Measurements from ENCODE around the gene FAM193B. TPM values are rescaled to one million over a fixed set of nuclear protein-coding genes. Genes with fewer than 3 reads are reported as not detected.

Gene FAM193B
- total and polyA plus RNA-seq, 2 donors (not counting 1 experiment from before 2014, with no cell fraction given): 227 to 301 TPM

DNA sequence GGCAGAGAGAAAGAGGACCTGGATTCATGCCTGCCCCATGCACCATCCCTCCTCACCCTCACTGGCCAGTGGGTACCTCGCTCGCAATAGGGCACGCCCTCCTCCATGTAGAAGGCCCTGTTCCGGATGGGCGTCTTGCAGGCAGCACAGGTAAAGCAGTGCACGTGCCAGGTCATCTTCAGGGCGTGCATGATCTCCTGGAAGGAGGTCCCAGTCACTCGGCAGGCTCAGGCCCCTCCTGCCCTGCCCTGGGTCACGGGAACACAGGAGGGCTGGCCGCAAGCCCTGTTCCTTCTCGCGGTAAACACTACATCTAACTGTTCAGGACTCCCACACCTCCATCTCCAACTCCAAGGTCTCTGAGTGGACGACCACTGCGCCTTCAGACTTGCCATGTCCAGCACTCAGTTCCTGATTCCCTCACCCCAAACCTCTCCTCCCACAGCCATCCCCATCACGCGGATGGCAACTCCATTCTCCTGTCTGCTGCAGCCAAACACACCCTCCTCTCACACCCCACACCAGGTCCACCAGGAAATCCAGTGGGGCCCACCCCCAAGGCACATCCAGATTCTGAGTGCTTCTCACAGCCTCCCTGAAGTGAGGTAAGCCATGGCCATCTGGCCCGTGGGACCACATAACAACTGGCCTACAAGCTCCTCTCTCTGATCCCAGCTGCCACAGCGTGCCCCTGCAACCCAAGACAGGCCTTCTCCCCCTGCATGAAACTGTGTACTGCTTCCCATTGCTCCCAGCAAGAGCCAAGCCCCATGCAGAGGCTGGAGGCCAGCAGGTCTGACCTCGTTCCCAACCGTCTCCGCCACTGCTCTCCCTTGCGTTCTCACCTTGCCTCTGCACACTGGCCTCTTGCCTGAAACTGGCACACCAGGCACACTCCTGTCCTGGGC is 70.1 kb downstream of the FAM193B start:
- no peaks in the 10 kb centered on the region for H3K79me2 ChIP-seq (ENCODE audit: control insufficient read depth, insufficient read depth, low read length)
- no peaks in the 10 kb centered on the region for H3K9me3 ChIP-seq (ENCODE audit: control extremely low read depth in 1 of 3, control insufficient read depth in 2 of 3, insufficient read depth in 1 of 3, low read length in 2 of 3)
- H3K36me3 ChIP-seq (replicated peaks in 1 of 2; ENCODE audit: control extremely low read depth in 1 of 2, control insufficient read depth in 1 of 2, extremely low read depth in 1 of 2, insufficient read depth in 2 of 2, low read length in 1 of 2): peaks cover 0 to 8% of the 10 kb centered on the region in 2 experiments
- no peak overlapping the region for H3K4me3 Mint-ChIP-seq
- peaks cover 8% of the 10 kb centered on the region in 2 donors for H3K4me1 ChIP-seq (ENCODE audit: control insufficient read depth in 2 of 2, insufficient read depth in 2 of 2, low read length in 2 of 2)
- DNase-seq (no peak), ATAC-seq (ENCODE audit: low read depth) (no peak)
- CTCF ChIA-PET: no interaction called here
- intact Hi-C loops (cut with micrococcal nuclease): no loop called here
- TF ChIP-seq EZH2 (IDR thresholded peaks at IDR 0.05; ENCODE audit: borderline replicate concordance, insufficient read depth, low read depth, low read length, poor library complexity, severe bottlenecking): no peak
- TF ChIP-seq, protein P1, sequence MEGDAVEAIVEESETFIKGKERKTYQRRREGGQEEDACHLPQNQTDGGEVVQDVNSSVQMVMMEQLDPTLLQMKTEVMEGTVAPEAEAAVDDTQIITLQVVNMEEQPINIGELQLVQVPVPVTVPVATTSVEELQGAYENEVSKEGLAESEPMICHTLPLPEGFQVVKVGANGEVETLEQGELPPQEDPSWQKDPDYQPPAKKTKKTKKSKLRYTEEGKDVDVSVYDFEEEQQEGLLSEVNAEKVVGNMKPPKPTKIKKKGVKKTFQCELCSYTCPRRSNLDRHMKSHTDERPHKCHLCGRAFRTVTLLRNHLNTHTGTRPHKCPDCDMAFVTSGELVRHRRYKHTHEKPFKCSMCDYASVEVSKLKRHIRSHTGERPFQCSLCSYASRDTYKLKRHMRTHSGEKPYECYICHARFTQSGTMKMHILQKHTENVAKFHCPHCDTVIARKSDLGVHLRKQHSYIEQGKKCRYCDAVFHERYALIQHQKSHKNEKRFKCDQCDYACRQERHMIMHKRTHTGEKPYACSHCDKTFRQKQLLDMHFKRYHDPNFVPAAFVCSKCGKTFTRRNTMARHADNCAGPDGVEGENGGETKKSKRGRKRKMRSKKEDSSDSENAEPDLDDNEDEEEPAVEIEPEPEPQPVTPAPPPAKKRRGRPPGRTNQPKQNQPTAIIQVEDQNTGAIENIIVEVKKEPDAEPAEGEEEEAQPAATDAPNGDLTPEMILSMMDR (IDR thresholded peaks at IDR 0.05): no peak
- no peaks in the 10 kb centered on the region for H3K27me3 Mint-ChIP-seq
- H2AFZ ChIP-seq (ENCODE audit: insufficient read depth, low read depth, low read length, poor library complexity, severe bottlenecking): no peak overlapping the region
- H3K27me3 ChIP-seq (replicated peaks in 1 of 4; ENCODE audit: control extremely low read depth in 1 of 4, control insufficient read depth in 3 of 4, insufficient read depth in 4 of 4, low read length in 3 of 4): no peaks in the 10 kb centered on the region
- H3K9ac ChIP-seq (ENCODE audit: low read length): no peak overlapping the region
- no peaks in the 10 kb centered on the region for H3K9me3 Mint-ChIP-seq (ENCODE audit: insufficient read depth)
- no peak overlapping the region for H3K27ac Mint-ChIP-seq
- no peaks in the 10 kb centered on the region for H4K20me1 ChIP-seq (ENCODE audit: control insufficient read depth, insufficient read depth, low read length, poor library complexity, severe bottlenecking)
- H3K4me1 Mint-ChIP-seq: peaks cover 9% of the 10 kb centered on the region
- POLR2A ChIA-PET: interaction anchor here (0.5 kb wide), 1 partner anchor 10 kb away, joined by 5 read pairs; no protein-coding TSS in a partner anchor
- 99% methylated on average over 21 of the region's 22 CpGs for WGBS (ENCODE audit: insufficient coverage)
- no peak overlapping the region for H3K4me3 ChIP-seq (ENCODE audit: control extremely low read depth in 1 of 5, extremely low read depth in 1 of 5, insufficient read depth in 1 of 5, low read depth in 2 of 5, low read length in 4 of 5)
- H3K4me2 ChIP-seq (replicated peaks; ENCODE audit: low read depth, low read length, poor library complexity, severe bottlenecking): no peak overlapping the region
- no peak overlapping the region for H3K27ac ChIP-seq (ENCODE audit: low read length in 2 of 2)

GRCh38 chr5:177483042-177483441 is 71.3 kb downstream of the FAM193B start:
- intact Hi-C loops (cut with micrococcal nuclease): no loop called here
- no peak for TF ChIP-seq EZH2 (IDR thresholded peaks at IDR 0.05; ENCODE audit: borderline replicate concordance, insufficient read depth, low read depth, low read length, poor library complexity, severe bottlenecking)
- TF ChIP-seq, protein P1 (IDR thresholded peaks at IDR 0.05): no peak
- no peaks in the 10 kb centered on the region for H3K27me3 Mint-ChIP-seq
- Histone ChIP-seq H3K9ac (ENCODE audit: low read length) (no peak overlapping the region), H3K4me3 (ENCODE audit: control extremely low read depth in 1 of 5, extremely low read depth in 1 of 5, insufficient read depth in 1 of 5, low read depth in 2 of 5, low read length in 4 of 5) (no peak overlapping the region), H3K27ac (ENCODE audit: low read length in 2 of 2) (no peak overlapping the region), H4K20me1 (ENCODE audit: control insufficient read depth, insufficient read depth, low read length, poor library complexity, severe bottlenecking) (no peaks in the 10 kb centered on the region), H3K27me3 (replicated peaks in 1 of 4; ENCODE audit: control extremely low read depth in 1 of 4, control insufficient read depth in 3 of 4, insufficient read depth in 4 of 4, low read length in 3 of 4) (no peaks in the 10 kb centered on the region), H2AFZ (ENCODE audit: insufficient read depth, low read depth, low read length, poor library complexity, severe bottlenecking) (no peak overlapping the region), H3K4me1 (ENCODE audit: control insufficient read depth in 2 of 2, insufficient read depth in 2 of 2, low read length in 2 of 2) (peaks cover 14 to 19% of the 10 kb centered on the region in 2 donors), H3K9me3 (ENCODE audit: control extremely low read depth in 1 of 3, control insufficient read depth in 2 of 3, insufficient read depth in 1 of 3, low read length in 2 of 3) (no peaks in the 10 kb centered on the region), H3K36me3 (replicated peaks in 1 of 2; ENCODE audit: control extremely low read depth in 1 of 2, control insufficient read depth in 1 of 2, extremely low read depth in 1 of 2, insufficient read depth in 2 of 2, low read length in 1 of 2) (peaks cover 0 to 8% of the 10 kb centered on the region in 2 experiments), H3K4me2 (replicated peaks; ENCODE audit: low read depth, low read length, poor library complexity, severe bottlenecking) (no peak overlapping the region), H3K79me2 (ENCODE audit: control insufficient read depth, insufficient read depth, low read length) (no peaks in the 10 kb centered on the region)
- no peaks in the 10 kb centered on the region for H3K9me3 Mint-ChIP-seq (ENCODE audit: insufficient read depth)
- CTCF ChIA-PET: interaction anchor here (0.6 kb wide), 1 partner anchor 51 kb away, joined by 4 read pairs; no protein-coding TSS in a partner anchor
- H3K4me1 Mint-ChIP-seq: peaks cover 17% of the 10 kb centered on the region
- H3K4me3 Mint-ChIP-seq: no peak overlapping the region
- H3K27ac Mint-ChIP-seq: no peak overlapping the region
- ATAC-seq (ENCODE audit: low read depth) (no peak), DNase-seq (no peak)
- WGBS (ENCODE audit: insufficient coverage): 94% methylated on average over 8 of the region's 9 CpGs
- POLR2A ChIA-PET: no interaction called here
